Gastrocnemius medialis (tissue), 4 donors: ENCODE measurements around the gene RRP8.

Source experiments
- POLR2A ChIP-seq, 2 donors: fragments of 450-650 bp; IDR thresholded peaks; one replicate each; pipeline ENCODE4 v1.6.1; 2017; ENCODE audit warnings: antibody characterized with exemption in 2 of 2, mild to moderate bottlenecking in 2 of 2, moderate library complexity in 2 of 2
- TF ChIP-seq, protein P1 (sequence below), 5 experiments: fragments of 450-650 bp in 3 of 5; fragments of 200-600 bp in 2 of 5; sonication (generic) in 2 of 5; IDR thresholded peaks in 4 of 5; conservative IDR thresholded peaks in 1 of 5; 1 replicate in 4 of 5; 2 replicates in 1 of 5; pipeline ENCODE4 v1.5.1; 2016 to 2019; ENCODE audit warnings: antibody characterized with exemption in 5 of 5, mild to moderate bottlenecking in 3 of 5, moderate library complexity in 3 of 5

DNA sequence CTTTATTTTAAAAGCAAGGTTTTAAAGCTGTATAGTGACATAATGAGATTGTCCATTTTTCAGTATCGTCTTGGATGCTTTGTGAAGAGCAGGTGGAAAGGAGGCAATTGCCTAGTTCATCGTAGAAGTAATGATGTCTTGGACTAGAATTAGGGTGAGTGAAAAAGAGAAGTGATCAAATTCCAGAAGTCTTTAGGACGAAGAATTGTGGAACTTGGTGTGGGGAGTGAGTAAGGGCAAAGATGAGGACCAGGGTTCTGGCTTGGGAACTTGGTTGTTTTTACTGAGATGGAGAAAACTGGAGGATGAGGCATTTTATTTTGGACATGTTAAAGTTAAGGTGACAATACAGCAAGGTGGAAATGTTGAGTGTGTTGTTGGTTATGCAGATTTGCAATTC, 1.4 kb upstream of the RRP8 start:
- TF ChIP-seq, protein P1, sequence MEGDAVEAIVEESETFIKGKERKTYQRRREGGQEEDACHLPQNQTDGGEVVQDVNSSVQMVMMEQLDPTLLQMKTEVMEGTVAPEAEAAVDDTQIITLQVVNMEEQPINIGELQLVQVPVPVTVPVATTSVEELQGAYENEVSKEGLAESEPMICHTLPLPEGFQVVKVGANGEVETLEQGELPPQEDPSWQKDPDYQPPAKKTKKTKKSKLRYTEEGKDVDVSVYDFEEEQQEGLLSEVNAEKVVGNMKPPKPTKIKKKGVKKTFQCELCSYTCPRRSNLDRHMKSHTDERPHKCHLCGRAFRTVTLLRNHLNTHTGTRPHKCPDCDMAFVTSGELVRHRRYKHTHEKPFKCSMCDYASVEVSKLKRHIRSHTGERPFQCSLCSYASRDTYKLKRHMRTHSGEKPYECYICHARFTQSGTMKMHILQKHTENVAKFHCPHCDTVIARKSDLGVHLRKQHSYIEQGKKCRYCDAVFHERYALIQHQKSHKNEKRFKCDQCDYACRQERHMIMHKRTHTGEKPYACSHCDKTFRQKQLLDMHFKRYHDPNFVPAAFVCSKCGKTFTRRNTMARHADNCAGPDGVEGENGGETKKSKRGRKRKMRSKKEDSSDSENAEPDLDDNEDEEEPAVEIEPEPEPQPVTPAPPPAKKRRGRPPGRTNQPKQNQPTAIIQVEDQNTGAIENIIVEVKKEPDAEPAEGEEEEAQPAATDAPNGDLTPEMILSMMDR (IDR thresholded peaks at IDR 0.05 in 4 of 5, conservative IDR thresholded peaks at IDR 0.05 in 1 of 5): no peak
- no peak for TF ChIP-seq POLR2A (IDR thresholded peaks at IDR 0.05)
